ENCODE data around the gene OXTR.

DNA sequence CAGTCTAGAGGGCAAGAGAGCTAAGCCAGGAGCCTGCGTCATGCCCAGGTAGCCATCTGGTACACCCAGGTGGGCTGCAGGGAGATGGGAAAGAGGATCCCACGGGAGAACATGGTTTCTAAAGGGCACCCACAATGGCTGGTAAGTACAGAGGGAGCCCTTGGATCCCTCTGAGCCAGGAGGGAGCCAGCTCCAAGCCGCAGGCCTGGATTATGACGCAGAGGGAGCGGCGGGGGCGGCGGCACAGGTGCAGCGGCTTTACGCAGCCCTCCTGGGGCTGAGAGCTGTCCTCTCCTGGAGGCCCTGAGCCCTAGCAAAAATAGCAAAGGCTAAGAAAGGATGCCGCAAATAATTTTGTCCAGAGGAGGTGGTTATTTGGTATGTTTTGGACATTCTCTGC, 33.0 kb downstream of the OXTR start:
- TF ChIP-seq EZH2phosphoT487 (IDR thresholded peaks at IDR 0.05; ENCODE audit: insufficient read depth, low read depth) (no peak), EZH2 (IDR thresholded peaks at IDR 0.05; ENCODE audit: insufficient read depth, poor library complexity, severe bottlenecking) (no peak)
